Activated CD4-positive, alpha-beta T cell treated with anti-CD3 and anti-CD28 coated beads for 24 hours (primary cell): ENCODE data around the gene MACROD2.
"Not testable (repeated sequence)": the region's sequence is repeated elsewhere in the genome, so short reads cannot be mapped to it uniquely, and the experiment has no call there.

Experiments
- DNase-seq, 2 donors: peaks; one replicate each; pipeline ENCODE4 v3.0.0-alpha.2; 2020; ENCODE audit warnings: low read depth in 2 of 2

Gene MACROD2

DNA sequence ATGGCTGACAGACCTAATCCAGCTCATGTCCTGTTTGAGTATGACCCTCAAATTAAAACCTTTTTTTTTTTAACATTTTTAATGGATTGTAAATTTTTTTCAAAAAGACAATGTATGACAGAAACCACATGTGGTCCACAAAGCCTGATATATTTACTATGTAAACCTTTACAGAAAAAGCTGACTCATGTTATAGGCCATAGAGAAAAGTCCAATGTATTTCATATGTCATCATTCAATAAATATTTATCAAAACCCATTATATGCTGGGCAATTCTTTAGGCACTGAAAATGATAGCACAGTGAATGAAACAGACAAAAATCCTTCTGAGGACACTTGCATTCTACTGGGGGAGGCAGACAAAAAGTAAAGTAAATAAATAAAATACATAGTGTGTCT is 1168.3 kb downstream of the MACROD2 start:
- DNase-seq, result no peak

DNA sequence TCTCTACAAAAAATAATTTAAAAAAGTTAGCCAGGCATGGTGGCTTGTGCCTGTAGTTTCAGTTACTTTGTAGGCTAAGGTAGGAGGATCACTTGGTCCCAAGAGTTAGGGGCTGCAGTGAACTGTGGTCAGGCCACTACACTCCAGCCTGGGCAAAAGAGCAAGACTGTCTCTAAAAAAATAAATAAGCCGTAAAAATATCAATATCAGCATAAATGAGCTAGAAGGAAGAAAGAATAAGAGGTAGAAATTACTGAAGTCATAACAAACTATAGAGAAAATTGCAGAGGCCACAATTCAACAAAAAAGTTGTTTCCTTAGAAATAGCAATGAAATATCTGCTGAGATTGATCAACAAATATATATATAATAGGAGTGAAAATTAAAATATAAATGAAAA is 1169.4 kb downstream of the MACROD2 start:
- no peak for DNase-seq

DNA sequence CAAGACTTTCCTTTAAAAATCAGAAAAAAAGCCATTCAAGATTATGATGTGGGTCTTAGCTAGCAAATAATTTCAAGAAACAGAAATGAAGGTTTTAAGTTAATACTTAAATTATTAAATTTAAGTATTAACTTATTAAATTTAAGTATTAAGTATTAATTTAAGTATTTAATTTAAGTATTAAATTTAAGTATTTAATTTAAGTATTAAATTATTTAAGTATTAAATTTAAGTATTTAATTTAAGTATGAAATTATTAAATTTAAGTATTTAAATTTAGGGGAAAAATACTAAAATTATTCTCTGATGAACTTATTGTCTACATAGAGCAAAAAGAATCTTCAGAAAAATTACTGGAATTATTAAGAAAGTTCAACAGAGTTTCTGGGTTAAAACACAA is 1171.4 kb downstream of the MACROD2 start:
- DNase-seq, result no peak

DNA sequence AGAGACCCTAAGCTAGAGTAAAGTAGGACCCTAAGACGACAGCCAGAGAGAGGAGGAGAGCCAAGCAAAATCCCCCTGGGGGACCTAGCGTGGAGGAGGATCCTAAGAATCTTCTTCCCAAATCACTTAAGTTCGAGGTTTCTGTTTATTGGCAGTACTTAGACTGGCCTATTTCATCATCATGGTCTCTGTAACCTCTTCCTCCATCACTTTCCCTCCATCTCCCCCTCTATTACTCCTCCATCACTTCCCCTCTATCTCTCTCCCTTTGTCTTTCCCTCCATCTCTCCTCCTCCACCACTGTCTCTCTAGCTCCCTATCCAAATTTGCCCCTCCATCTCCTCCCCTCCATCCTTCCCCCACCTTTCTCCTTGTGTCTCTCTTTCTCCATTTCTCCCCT is 1175.7 kb downstream of the MACROD2 start:
- no peak for DNase-seq

DNA sequence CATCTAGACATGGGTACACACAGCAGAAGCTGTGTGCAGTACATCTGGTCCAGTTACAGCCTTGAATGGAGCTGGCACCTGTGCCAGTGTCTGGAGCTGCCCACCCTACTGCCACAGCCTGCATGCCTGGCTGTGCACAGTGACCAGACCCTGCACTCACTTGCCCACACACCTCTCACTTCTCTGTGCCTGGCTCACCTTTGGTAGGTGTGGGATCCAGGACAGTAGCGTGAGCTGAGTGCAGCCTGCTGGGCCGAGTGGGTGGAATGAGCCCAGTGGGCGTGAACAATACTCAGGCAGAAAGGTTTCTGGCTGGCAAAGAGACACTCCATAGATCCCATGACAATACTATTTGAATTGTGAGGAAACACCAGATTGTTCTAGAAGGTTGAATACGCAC is 1181.6 kb downstream of the MACROD2 start:
- no peak for DNase-seq

DNA sequence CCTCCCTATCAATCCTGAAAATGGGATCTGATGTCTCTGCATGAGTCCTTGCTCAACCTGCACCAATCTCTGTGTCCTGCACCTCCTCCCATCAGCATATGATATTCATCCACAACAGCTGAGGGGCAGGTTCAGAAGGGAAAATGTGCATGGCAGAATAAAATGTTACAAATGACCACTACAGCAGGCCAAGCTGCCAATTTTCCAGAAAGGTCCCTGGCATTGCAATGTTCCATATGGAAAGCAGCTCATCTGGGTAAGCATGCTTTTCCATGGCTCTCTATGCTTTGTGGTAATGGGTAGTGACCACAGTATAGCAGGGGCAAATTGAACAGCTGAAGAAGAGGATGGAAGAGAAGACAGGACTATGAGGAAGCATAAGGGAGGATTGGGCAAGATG is 1183.3 kb downstream of the MACROD2 start:
- no peak for DNase-seq

DNA sequence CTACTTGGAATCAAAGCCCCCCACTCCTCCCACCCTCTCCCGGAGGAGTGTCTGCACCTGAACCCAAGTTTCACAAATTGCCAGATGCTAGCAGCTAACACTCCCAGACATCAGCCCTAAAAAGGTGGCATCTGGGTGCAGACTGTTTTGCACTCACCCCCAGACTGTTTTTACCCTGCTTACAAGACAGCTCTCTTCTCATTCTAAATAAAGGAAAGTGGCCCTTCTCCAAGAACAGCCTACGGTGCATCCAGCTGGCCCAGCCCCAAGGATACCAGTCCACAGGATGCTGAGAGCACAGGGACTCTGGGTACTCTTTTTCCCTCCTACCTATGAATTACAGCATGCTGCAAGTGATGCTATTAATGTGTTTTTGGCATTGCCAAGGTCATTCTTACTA is 1184.1 kb downstream of the MACROD2 start:
- no peak for DNase-seq

DNA sequence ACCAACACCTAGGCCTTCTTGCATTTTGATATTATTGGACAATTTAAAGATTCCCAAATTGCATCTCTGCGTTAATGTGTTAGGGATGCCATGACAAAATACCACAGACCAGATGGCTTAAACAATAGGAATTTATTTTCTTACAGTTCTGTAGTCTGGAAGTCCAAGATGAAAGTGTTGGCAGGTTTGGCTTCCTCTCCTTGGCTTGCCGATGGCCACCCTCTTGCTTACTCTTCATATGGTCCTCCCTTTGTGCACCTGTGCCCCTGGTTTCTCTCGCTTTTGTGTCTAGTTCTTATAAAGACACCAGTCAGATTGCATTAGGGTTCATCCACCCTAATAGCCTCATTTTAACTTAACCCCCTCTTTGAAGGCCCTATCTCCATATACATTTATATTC is 1184.5 kb downstream of the MACROD2 start:
- DNase-seq, result no peak

DNA sequence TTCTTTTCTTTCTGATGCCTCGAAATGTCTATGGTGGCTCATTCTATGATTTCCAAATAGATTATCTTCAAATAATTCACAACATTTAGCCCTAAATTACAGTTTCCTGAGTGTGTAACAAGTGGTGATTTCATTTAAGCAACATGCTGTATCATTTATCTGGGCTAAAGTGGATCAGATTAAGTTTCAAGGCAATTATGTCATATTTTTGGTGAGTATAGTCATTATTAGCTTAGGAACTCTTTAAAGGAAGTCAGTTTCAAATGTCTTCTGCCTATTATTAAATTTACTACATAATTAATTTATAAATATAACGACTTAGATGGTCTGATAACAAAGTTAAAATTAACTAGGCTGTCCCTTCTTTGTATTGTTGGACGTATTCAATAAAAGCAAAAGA is 1190.0 kb downstream of the MACROD2 start:
- DNase-seq, result no peak

DNA sequence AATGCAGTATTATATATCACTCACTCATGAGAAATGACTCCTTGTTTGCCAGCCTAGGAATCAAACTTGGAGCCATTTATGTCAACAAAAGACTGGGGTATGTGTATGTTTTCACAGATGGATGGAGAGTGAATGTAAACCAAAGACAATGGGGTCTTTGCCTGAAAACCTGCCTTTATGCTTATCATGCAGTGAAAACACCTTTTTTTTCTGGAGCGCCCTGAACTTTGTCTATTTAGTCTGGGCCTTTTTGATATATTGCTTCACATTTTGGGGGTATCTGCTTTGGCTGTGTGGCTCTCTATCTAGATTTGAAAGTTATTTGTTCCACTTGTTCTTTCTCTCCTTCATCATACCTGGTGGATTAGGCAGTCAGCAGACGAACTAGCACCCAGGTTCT is 1190.6 kb downstream of the MACROD2 start:
- DNase-seq, result no peak

DNA sequence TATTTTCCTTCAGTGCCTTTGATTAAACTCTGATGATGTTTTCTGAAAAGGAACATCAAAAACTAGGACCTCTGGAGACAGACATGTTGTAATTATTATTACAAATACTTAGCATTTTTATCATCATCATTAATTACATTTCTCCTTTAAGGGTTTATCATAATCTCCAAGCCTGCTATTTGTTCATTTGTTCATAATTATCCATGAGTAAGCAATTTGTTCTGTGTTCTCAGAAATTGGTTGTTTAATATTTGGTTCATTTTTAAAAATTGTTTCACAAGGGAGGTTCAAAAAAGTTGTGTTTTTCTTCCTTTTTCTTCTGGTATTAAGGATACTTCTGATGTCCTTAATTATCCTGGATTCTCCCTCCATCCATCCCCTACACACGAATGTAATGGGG is 1192.3 kb downstream of the MACROD2 start:
- no peak for DNase-seq

DNA sequence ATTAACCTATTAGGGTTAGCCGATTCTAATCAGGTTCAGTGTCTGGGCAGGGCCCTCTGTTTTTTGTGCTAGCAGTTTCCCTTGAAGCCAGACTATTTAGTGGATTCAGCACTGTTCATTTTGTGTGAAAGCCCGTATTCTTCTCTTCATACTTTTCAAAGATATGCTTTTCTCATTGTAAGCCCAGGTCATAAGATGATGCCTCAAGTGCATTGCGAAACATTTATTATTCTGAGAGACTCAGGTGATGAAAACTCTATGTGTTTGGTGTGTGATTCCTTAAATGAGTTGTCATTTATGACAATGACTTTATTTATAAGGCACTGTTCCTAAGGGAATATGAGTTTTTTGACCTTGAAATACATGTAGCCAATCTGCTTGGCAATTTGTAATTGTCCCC is 1193.1 kb downstream of the MACROD2 start:
- DNase-seq, result no peak

DNA sequence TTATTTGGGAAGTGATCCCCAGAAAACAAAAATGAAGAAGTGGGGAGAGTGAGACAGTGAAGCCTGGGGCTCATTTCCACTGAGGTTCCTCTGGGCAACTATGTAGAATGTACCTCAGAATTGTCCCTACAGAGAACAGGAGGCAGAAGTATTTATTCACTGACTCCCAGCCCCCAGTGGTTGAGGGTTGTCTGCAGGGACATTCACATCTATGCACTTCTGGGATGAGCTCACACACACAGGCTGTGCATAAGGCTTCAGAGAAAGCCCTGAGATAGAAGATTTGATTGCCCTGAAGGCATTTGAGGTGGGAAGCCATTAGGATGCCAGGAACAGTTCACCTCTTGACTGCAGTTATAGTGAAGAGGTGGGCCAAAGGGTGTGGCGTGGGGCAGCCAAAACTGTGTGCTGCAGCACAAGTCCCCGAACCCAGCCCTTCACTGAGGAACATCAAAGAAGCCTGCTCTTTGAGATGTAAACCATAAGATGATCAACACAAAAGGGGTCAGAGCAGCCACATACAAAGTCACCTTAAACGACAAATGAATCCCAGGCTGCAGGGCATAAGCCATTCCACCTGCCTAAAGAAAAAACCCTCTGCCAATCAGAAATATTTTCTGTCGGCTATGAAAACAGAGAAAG is 1195.9 kb downstream of the MACROD2 start:
- DNase-seq, result no peak

DNA sequence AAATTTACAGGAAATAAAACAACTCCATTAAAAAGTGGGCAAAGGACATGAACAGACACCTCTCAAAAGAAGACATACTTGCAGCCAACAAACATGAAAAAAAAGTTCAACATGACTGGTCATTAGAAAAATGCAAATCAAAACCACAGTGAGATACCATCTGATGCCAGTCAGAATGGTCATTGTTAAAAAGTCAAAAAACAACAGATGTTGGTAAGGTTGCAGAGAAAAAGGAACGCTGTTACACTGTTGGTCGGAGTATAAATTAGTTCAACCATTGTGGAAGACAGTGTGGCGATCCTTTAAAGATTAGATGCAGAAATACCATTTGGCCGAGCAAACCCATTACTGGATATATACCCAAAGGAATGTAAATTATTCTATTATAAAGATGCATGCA is 1200.1 kb downstream of the MACROD2 start:
- DNase-seq, result no peak

DNA sequence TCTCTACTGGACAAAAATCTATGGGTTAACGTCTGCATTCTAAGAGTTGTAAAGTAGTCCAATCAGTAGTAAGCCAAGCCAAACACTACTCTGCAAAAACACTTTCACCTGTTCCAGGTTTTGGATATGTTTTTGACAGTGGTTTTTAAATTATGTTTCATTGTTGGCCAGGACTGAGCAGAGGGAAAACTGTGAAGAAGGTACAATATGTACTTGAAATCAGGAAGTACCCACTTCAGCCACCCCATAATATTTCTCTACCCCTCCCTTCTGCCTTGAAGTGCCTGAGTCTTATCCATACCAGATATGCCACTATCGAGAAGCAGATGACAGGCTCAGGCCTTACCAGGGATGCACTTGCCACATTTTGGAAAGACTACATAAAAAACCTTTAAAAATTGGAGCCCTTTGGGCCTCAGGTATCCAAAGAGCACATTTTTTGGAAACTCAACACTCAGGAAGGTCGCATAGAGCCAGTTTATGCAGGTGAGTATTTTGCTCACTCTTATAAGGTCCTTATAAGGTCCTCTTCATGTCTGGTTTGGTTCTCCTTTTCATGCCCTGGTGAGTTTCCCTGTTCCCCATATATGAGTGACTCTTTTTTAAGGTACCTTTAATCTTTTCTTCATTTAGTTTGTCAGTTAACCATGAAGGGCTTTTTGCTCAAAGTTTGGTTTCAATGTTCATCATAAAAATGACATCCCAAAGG is 1201.4 kb downstream of the MACROD2 start:
- DNase-seq, result no peak

DNA sequence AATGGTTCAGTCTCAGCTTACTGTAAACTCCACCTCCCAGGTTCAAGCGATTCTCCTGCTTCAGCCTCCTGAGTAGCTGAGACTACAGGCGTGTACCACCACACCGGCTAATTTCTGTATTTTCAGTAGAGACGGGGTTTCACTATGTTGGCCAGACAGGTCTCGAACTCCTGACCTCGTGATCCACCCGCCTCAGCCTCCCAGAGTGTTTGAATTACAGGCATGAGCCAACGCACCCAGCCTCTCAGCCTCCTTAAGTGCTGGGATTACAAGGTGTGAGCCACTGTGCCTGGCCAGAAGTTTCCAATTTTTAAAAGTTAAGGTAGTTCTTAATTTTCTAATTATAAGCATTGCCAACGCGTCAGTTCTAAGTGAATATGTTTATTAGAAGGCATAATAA is 1202.7 kb downstream of the MACROD2 start:
- DNase-seq, result not testable (repeated sequence)

DNA sequence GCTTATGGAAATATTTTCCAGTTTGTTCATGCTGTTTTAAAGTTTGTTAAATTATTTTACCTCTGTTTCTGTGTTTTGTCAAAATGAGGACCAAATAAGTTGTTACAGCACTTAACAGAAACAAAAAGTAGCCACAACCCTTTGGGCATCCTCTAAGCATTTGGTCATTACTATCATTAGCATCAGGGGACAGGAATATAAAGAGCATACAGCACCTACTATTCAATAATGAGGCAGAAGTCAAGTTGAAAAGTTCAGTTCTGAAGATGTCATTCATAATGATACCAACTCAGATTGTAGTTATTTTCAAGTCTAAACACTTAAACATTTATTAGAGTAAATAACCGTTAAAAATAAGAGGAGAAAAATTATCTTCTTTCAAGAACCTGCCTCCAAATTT is 1204.4 kb downstream of the MACROD2 start:
- no peak for DNase-seq

DNA sequence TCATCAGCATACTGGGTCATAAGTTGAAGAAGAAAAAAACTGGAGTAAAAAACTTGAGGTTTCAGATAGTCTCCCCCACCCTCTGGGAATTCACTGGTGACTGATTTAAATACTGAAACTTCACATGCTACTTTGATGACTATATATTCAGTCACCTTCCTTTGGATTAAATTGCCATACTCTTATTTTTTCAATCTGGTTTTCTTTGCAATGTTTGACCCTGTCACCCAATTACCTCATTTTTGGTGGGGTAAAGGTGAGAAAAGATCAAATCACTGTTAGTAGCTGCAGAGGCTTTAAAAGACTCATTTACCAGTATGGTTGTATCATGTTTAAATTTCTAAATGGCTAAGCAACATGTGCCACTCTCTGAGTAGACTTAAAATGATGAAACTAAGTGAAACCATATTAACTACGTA is 1204.8 kb downstream of the MACROD2 start:
- no peak for DNase-seq

DNA sequence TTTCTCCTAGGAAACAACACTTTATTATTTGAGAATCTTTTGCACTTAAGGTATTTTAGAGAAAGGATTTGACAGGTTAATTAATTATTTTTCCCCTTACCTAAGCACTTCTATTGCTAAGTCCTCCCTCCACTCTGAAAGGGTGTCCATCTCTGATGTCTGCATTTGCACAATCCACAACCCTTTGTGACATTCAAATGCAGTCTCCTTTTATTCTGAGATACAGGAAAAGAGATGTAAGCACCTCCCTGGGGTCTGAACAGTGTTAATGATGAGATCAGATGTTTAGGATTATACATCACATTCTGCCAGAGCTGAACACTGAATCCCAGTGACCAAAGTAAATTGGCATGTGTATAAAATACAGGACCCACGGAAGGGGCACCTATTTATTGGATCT is 1206.3 kb downstream of the MACROD2 start:
- DNase-seq, result no peak

DNA sequence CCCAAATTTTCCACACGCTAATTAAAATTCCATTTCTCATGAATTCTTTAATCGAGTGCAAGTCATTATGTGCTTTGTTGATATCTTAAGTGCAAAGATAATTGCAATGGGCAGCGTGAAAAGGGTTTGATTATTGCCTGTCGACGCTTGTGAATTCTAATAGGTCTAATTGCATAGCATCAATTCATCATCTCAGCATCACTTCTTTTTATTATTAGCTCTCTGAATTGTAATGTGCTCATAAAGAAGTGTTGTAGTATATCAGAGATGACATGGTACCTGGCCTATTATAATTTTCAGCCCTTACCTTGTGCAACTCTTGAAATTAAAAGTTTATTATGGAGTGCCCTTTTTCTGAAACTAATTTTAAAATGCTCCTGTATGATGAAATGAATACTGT is 1208.9 kb downstream of the MACROD2 start:
- no peak for DNase-seq

DNA sequence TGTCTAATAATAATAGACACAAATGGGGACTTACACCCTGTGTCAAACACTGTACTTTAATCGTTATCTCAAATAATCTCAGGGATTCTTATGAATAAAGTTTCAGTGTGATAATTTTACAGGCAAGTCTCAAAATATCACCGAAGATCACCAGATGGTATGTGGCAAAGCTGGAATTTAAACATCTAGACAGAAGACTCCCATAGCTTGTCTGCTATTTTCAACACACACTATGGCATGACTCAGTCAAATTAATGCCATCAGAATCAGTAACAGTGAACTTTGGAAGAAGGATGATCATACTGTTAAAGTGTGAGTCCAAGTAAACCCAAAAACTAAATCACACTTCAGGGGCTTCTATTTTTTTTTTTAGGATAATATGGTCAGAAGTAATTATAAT is 1209.7 kb downstream of the MACROD2 start:
- no peak for DNase-seq

DNA sequence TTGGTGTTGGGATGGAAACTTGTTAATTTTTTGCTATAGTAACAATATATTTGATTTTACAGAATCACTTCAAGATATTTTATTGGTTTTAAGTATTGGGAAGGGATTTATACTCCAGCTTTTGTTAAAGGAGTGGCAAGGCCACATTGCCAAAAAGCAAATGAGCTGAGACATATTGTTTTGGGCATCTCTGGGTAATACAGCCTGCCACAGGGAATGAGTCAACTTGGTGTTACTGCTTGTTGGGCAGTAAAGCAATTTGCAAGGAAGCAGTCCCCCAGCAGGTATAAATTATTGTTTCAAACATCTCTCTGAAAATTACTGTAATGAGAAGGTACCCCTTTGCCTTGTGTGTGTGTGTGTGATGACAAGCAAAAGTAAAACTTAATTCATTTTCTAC is 1210.4 kb downstream of the MACROD2 start:
- DNase-seq, result no peak

DNA sequence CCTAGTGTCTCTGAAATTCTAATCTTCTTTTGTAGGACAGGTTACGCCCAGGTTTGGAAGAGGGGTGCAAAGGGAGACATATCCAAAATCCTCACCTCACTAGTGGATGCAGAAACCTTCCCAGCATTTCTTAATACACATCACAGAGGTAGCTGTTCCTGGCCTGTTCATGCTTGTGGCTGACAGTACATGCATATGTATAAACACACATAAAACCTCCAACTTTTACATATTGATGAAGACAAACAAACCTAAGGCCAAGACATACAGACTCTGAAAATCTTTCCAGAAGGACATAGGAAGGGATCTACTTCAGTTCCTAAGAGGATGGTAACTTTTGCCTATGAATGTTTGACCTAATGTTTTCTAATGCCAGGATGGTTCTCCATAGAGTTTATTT is 1214.2 kb downstream of the MACROD2 start:
- no peak for DNase-seq

DNA sequence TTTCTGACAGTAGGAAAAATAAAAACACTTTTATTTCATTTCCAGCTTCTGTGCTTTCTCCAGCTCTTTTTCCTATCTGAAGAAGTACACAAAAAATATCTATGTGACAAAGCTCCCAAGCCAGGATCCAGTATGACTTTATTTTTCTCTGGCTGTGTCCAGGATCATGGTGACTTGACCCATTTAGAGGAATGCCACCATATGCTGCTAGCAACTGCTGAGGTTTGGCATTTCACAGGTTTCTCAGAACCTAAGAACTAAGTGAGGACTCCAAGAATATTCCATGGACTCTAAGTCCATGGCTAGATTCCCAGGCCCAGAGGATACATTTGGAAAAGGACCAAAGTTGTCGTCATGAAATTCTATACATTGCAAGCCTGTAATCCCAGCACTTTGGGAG is 1218.7 kb downstream of the MACROD2 start:
- DNase-seq, result no peak
